Sigmoid colon (tissue), 7 donors: Measurements from ENCODE around the gene VAC14. TPM values are rescaled to one million over a fixed set of nuclear protein-coding genes. Genes with fewer than 3 reads are reported as not detected.

ENCODE experiments used
- DNase-seq: peaks from one replicate; pipeline ENCODE4 v3.0.0-alpha.2; 2019
- H3K27ac ChIP-seq, 4 donors: fragments of 200-600 bp; sonication (generic); one replicate each; pipeline ENCODE4 v1.5.1; 2016 to 2019; ENCODE audit warnings: mild to moderate bottlenecking in 1 of 4
- H3K27me3 ChIP-seq, 3 donors: fragments of 200-600 bp; sonication (generic); one replicate each; pipeline ENCODE4 v1.5.1; 2019; ENCODE audit warnings: mild to moderate bottlenecking in 1 of 3
- H3K36me3 ChIP-seq, 4 donors: fragments of 200-600 bp; sonication (generic); one replicate each; pipeline ENCODE4 v1.5.1; 2016 to 2019
- H3K4me1 ChIP-seq, 4 donors: fragments of 200-600 bp; sonication (generic); one replicate each; pipeline ENCODE4 v1.5.1; 2017 to 2019
- H3K4me3 ChIP-seq, 4 donors: fragments of 200-600 bp; sonication (generic); one replicate each; pipeline ENCODE4 v1.5.1; 2017 to 2019; ENCODE audit warnings: mild to moderate bottlenecking in 2 of 4, moderate library complexity in 1 of 4
- H3K9me3 ChIP-seq, 4 donors: fragments of 200-600 bp in 3 of 4; sonication (generic) in 3 of 4; one replicate each; pipeline versions ENCODE4 v1.5.1 to v1.6.1; 2013 to 2019
- CTCF ChIP-seq, 4 experiments: fragments of 450-650 bp in 3 of 4; fragments of 200-600 bp in 1 of 4; IDR thresholded peaks; one replicate each; pipeline ENCODE4 v1.5.1; 2016 to 2019; ENCODE audit warnings: antibody characterized with exemption in 4 of 4, mild to moderate bottlenecking in 3 of 4, moderate library complexity in 2 of 4
- EP300 ChIP-seq, 4 donors: sonication (generic); formaldehyde crosslinking; IDR thresholded peaks; one replicate each; pipeline ENCODE4 v1.6.1; 2017; ENCODE audit warnings: antibody characterized with exemption in 4 of 4
- POLR2A ChIP-seq, 2 donors: fragments of 450-650 bp; IDR thresholded peaks; one replicate each; pipeline ENCODE4 v1.6.1; 2016; ENCODE audit warnings: antibody characterized with exemption in 2 of 2, mild to moderate bottlenecking in 2 of 2, moderate library complexity in 2 of 2
- POLR2AphosphoS5 ChIP-seq, 4 donors: sonication (generic); formaldehyde crosslinking; IDR thresholded peaks; one replicate each; pipeline ENCODE4 v1.6.1; 2017; ENCODE audit warnings: antibody characterized with exemption in 4 of 4
- WGBS, 2 donors: extraction: QIAGEN DNeasy Blood & Tissue Kit; methylation state at CpG; one replicate each; pipeline ENCODE4 v1.1.7; 2013; 5-methylcytosine and 5-hydroxymethylcytosine counted together
- intact Hi-C: fragments of 100-400 bp; cut with DNase I; formaldehyde crosslinking; loops from one replicate; pipeline ENCODE4 v1.15.1; 2023
- polyA plus RNA-seq, 3 donors: library from polyadenylated mRNA; stranded (reverse); fragments of 200-250 nt; gene quantifications; one replicate each; pipeline ENCODE4 v1.2.3, GENCODE V29; 2013
- total RNA-seq, 4 donors: library from RNA; depleted of rRNA; stranded (reverse); fragments of >200 nt; gene quantifications; one replicate each; pipeline ENCODE4 v1.1.0, GENCODE V29; 2016
- donor health status: healthy with polysubstance abuse.
- donor health status: Bipolar disorder and iron deficiency.
- donor health status: healthy.

The VAC14 gene
- total and polyA plus RNA-seq, 7 donors, result 16.8 to 36.2 (median 22.1) TPM

- H3K9me3 ChIP-seq, result no peaks in the 10 kb centered on the region
- intact Hi-C loops, result loop anchor here (2.0 to 10.0 kb wide), 3 partner anchors 76 to 279 kb away; no protein-coding TSS in a partner anchor
- WGBS, 2 donors, result 84 to 95% methylated on average over 4 of the region's 4 CpGs
- H3K4me1 ChIP-seq, result peaks cover 0 to 8% (median 6%) of the 10 kb centered on the region in 4 donors
- no peak overlapping the region for H3K4me3 ChIP-seq
- no peaks in the 10 kb centered on the region for H3K27me3 ChIP-seq
- H3K27ac ChIP-seq, result no peak overlapping the region
- H3K36me3 ChIP-seq, result no peaks in the 10 kb centered on the region
- no peak for DNase-seq
- TF ChIP-seq POLR2A (IDR thresholded peaks at IDR 0.05) (no peak), EP300 (IDR thresholded peaks at IDR 0.05) (no peak), POLR2AphosphoS5 (IDR thresholded peaks at IDR 0.05) (no peak), CTCF (IDR thresholded peaks at IDR 0.05) (no peak)
Observed at GRCh38 chr16:70653406-70653805, 147.6 kb downstream of the VAC14 start.

GRCh38 chr16:70652322-70652721 is 148.6 kb downstream of the VAC14 start:
- 83 to 84% methylated on average over 2 of the region's 2 CpGs for WGBS, 2 donors
- H3K27ac ChIP-seq, result no peak overlapping the region

GRCh38 chr16:70651524-70651923 is 149.4 kb downstream of the VAC14 start:
- H3K4me3 ChIP-seq, result no peak overlapping the region
- no peak for DNase-seq
- no peaks in the 10 kb centered on the region for H3K9me3 ChIP-seq
- no peaks in the 10 kb centered on the region for H3K27me3 ChIP-seq
- no peaks in the 10 kb centered on the region for H3K36me3 ChIP-seq
- WGBS, 2 donors, result 56 to 81% methylated on average over 3 of the region's 3 CpGs
- H3K4me1 ChIP-seq, result peaks cover 0 to 14% (median 6%) of the 10 kb centered on the region in 4 donors
- intact Hi-C loops, result loop anchor here (5.0 to 10.0 kb wide), 2 partner anchors 74 to 277 kb away; no protein-coding TSS in a partner anchor
- TF ChIP-seq POLR2AphosphoS5 (IDR thresholded peaks at IDR 0.05) (no peak), EP300 (IDR thresholded peaks at IDR 0.05) (no peak), CTCF (IDR thresholded peaks at IDR 0.05) (no peak), POLR2A (IDR thresholded peaks at IDR 0.05) (no peak)
- H3K27ac ChIP-seq, result no peak overlapping the region

More at GRCh38 chr16:70652322-70652721, 148.6 kb downstream of the VAC14 start:
- H3K36me3 ChIP-seq, result no peaks in the 10 kb centered on the region
- DNase-seq, result no peak
- TF ChIP-seq POLR2A (IDR thresholded peaks at IDR 0.05), result no peak
- H3K4me3 ChIP-seq, result no peak overlapping the region
- H3K9me3 ChIP-seq, result no peaks in the 10 kb centered on the region
- peaks cover 0 to 8% (median 6%) of the 10 kb centered on the region in 4 donors for H3K4me1 ChIP-seq
- H3K27me3 ChIP-seq, result no peaks in the 10 kb centered on the region
- intact Hi-C loops, result loop anchor here (2.0 to 10.0 kb wide), 3 partner anchors 75 to 278 kb away; no protein-coding TSS in a partner anchor

GRCh38 chr16:70650216-70650615 is 150.7 kb downstream of the VAC14 start:
- peaks cover 0 to 14% (median 6%) of the 10 kb centered on the region in 4 donors for H3K4me1 ChIP-seq
- WGBS, 2 donors, result 74 to 80% methylated on average over 4 of the region's 4 CpGs
- H3K9me3 ChIP-seq, result no peaks in the 10 kb centered on the region
- H3K36me3 ChIP-seq, result no peaks in the 10 kb centered on the region
- intact Hi-C loops, result loop anchor here (5.0 to 10.0 kb wide), 2 partner anchors 73 to 275 kb away; no protein-coding TSS in a partner anchor
- H3K4me3 ChIP-seq, result no peak overlapping the region
- DNase-seq, result no peak
- no peaks in the 10 kb centered on the region for H3K27me3 ChIP-seq
- H3K27ac ChIP-seq, result no peak overlapping the region
- TF ChIP-seq CTCF (IDR thresholded peaks at IDR 0.05) (no peak), POLR2A (IDR thresholded peaks at IDR 0.05) (no peak), EP300 (IDR thresholded peaks at IDR 0.05) (no peak), POLR2AphosphoS5 (IDR thresholded peaks at IDR 0.05) (no peak)

- Histone ChIP-seq H3K9me3 (no peaks in the 10 kb centered on the region), H3K27ac (no peak overlapping the region), H3K27me3 (no peaks in the 10 kb centered on the region), H3K4me1 (peaks cover 0 to 11% (median 4%) of the 10 kb centered on the region in 4 donors), H3K36me3 (no peaks in the 10 kb centered on the region), H3K4me3 (no peak overlapping the region)
- TF ChIP-seq POLR2A (IDR thresholded peaks at IDR 0.05), result no peak
- TF ChIP-seq EP300 (IDR thresholded peaks at IDR 0.05), result no peak
- no peak for TF ChIP-seq CTCF (IDR thresholded peaks at IDR 0.05)
- TF ChIP-seq POLR2AphosphoS5 (IDR thresholded peaks at IDR 0.05), result no peak
- intact Hi-C loops, result no loop called here
- DNase-seq, result no peak
- 86 to 90% methylated on average over 7 of the region's 7 CpGs for WGBS, 2 donors
Observed at GRCh38 chr16:70649300-70649699, 151.7 kb downstream of the VAC14 start.
